HAP-1 (cell line): Measurements from ENCODE around the gene CELF2.

ENCODE experiments used
- DNase-seq, 2 experiments: peaks; one replicate each; pipeline ENCODE4 v3.0.0-alpha.2; 2016 to 2020; ENCODE audit warnings: low spot score in 2 of 2
- H3K27me3 ChIP-seq: fragments of 250-450 bp; sonication (Bioruptor Pico); 2 replicates; pipeline ENCODE4 v1.5.1; 2020; ENCODE audit warnings: low read depth, mild to moderate bottlenecking, moderate library complexity
- H3K36me3 ChIP-seq: fragments of 250-450 bp; sonication (Bioruptor Pico); replicated peaks from 2 replicates; pipeline ENCODE4 v1.5.1; 2020; ENCODE audit warnings: mild to moderate bottlenecking
- H3K4me1 ChIP-seq: fragments of 250-450 bp; sonication (Bioruptor Pico); 2 replicates; pipeline ENCODE4 v1.5.1; 2020; ENCODE audit warnings: mild to moderate bottlenecking
- H3K4me3 ChIP-seq: fragments of 250-450 bp; sonication (Bioruptor Pico); 2 replicates; pipeline ENCODE4 v1.5.1; 2020; ENCODE audit warnings: mild to moderate bottlenecking, moderate library complexity
- H3K9me3 ChIP-seq: fragments of 250-450 bp; sonication (Bioruptor Pico); 2 replicates; pipeline ENCODE4 v1.5.1; 2020; ENCODE audit warnings: mild to moderate bottlenecking, moderate library complexity
- in situ Hi-C: fragments of 300-500 bp; cut with MboI; formaldehyde crosslinking; loops from 3 replicates; pipeline ENCODE4 v1.14.3; 2020; ENCODE audit warnings: low sequenced_read_pairs, inconsistent platforms, mixed read lengths

The CELF2 gene

DNA sequence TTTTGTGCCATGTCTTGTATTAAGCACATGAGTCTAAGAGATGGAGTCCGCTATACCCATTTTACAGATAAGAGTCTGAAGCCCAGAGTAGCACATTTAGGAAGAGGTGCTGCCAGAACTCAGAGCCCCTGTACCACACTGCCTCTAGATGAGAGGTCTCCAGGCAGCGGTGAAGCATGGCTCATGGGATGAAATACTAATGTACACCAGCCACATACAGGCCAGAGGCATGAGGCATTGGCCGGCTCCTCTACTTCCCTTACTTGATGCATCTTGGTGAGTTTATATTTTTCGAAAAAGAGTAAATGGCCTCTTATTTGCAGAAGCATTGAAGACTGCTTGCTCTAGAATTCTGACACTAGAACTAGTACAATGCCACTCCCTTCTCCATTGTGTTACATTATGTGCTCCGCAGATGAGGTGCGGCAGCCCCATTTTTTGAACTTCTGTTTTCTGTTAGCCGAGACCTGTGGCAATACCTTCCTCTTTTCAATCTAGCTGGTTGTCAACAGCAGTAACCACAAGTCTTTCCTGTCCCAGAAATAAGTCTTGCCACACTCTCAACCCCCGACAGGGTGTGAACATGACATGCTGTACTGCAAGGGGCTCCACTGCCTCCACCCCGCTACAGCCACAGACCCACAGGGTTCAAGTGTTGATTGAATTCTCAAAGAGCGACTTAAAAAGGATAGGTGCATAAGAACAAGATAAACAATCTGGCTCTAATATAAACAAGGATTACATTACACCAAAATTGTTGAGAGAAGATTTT, 145.3 kb downstream of the CELF2 start:
- H3K4me3 ChIP-seq: no peak overlapping the region
- H3K27me3 ChIP-seq: no peaks in the 10 kb centered on the region
- in situ Hi-C loops: no loop called here
- peaks cover 18% of the 10 kb centered on the region for H3K4me1 ChIP-seq
- no peaks in the 10 kb centered on the region for H3K36me3 ChIP-seq
- no peak for DNase-seq
- no peaks in the 10 kb centered on the region for H3K9me3 ChIP-seq

DNA sequence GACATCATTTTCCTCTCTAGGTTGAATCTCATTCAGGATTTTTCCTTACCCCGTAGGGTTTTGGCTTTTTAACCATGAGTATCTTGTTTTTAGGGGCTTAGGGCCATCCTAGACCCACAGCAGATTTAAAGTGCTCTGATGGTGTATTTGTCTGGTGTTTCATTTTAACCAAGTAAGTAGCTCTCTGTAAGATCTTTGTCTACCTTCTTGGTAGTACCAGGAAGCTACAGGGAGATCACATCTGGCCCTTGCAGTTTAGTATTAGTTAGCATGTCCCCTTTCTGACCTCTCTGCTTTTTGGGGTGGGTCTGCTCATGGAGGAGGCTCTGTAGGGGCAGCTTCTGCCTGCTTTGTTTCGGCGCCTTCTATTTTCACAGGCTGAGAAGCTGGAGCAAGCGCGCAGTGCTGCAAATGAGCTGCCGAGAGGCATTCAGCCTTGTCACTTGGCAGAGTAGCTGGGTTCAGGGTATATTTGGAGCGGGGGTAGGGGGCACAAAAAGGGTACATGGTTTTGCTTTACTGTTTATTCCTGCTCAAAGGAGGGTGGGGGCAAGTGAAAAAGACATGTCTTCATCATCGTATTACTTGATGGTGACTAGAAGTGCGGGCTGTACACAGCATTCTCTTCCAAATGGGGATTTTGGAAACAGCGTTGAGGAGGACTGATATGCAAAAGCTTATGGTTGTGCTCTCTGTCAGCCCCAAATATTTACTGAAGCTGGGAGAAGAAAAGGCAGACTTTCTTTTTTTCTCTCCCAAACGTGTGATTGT, 146.3 kb downstream of the CELF2 start:
- H3K4me1 ChIP-seq: peaks cover 27% of the 10 kb centered on the region
- no peaks in the 10 kb centered on the region for H3K36me3 ChIP-seq
- in situ Hi-C loops: no loop called here
- H3K27me3 ChIP-seq: no peaks in the 10 kb centered on the region
- H3K9me3 ChIP-seq: no peaks in the 10 kb centered on the region
- no peak for DNase-seq
- no peak overlapping the region for H3K4me3 ChIP-seq

DNA sequence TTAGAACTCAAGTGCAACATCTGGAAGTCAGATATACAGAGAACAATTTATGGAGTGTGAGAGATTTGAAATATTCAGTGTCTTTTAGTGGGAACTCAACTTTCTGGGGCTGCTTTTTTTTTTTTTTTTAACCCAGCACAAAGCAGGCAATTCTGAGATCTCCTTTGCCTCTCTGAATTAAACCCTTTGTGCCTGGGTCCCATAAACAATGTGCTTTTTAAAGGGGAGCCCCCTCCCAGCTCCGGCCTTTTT, 146.8 kb downstream of the CELF2 start:
- no peaks in the 10 kb centered on the region for H3K27me3 ChIP-seq
- no peaks in the 10 kb centered on the region for H3K36me3 ChIP-seq
- peak overlapping the region; percentile 49 for H3K4me3 ChIP-seq
- peaks cover 27% of the 10 kb centered on the region for H3K4me1 ChIP-seq
- no peak for DNase-seq
- H3K9me3 ChIP-seq: no peaks in the 10 kb centered on the region
- in situ Hi-C loops: no loop called here

DNA sequence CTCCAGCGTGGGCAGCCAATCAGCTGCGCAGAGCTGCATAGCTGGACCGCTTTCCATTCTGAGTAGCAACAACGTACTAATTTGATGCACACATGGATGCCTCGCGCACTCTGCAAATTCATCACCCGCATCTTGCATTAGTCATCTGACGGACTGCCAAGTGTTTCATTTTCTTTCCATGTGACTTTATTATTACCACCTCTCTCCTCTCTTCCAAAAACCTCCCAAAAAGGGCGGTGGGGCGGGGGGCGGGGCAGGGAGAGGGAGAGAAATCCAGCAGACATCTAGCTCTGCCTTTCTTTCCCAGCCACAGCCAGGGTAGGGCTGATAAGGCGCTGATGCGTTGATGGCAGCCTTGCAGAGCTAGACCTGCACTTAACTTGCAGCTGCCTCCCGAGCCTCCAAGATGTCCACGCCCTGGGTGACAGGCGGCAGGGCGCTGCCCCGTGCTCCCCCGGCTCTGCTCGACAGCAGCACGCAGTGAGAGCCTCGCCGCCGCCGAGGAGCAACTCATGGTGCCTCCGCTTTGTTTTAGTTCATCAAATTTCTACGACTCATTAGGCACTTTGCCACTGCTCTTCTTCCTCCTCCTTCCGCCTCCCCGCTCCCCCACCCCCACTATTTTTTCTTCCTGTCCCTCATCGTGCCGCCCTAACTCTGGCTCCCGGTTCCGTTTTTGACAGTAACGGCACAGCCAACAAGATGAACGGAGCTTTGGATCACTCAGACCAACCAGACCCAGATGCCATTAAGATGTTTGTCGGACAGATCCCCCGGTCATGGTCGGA, 147.3 kb downstream of the CELF2 start:
- Histone ChIP-seq H3K4me3 (peak overlapping the region; percentile 49), H3K9me3 (no peaks in the 10 kb centered on the region), H3K27me3 (no peaks in the 10 kb centered on the region), H3K4me1 (peaks cover 27% of the 10 kb centered on the region), H3K36me3 (no peaks in the 10 kb centered on the region)
- in situ Hi-C loops: no loop called here
- DNase-seq: peak; percentile 57 to 65

DNA sequence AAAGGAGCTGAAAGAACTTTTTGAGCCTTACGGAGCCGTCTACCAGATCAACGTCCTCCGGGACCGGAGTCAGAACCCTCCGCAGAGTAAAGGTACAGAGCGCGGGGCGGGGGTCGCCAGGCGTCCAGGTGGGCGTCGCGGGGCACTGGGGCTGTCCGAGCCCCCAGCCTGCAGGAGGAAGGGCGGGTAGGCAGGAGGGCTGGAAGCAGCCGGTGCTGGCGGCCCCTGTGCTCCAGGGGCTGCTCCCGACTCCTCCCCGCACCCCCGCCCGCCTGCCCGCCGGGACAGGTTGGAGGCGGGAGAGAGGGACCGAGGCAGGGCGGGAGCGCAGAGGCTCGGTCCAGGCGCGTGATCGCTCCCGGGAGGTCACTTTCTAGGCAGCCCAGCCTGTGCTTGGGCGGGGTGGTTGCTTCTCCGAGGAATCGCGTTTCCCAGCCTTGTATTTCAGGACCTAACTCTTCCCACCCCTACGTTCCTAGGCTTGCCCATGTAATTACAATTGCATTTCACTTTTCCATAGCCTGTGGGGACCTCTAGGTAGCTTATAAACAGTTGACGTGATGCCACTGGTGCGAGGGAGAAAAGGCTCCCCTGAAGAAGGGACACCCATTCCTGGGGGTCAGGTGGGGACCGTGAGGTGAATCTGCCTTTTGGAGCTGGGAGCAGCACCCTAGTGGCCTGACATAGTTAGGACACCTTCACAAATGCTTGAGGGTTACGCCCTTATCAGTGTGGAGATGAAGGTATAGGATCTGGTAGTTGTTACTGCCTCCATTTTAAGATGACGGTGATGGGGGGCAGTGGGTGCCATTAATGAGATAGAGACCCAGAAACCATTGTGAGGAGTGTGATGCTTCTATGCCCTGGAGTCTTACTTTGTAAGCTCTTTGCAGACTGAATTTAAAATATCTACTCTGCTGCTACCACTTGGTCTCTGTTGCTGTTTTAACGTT, 148.2 kb downstream of the CELF2 start:
- Histone ChIP-seq H3K36me3 (no peaks in the 10 kb centered on the region), H3K4me1 (peaks cover 27% of the 10 kb centered on the region), H3K9me3 (no peaks in the 10 kb centered on the region), H3K27me3 (no peaks in the 10 kb centered on the region), H3K4me3 (peak overlapping the region; percentile 49)
- in situ Hi-C loops: no loop called here
- DNase-seq: peak; percentile 38 to 72

DNA sequence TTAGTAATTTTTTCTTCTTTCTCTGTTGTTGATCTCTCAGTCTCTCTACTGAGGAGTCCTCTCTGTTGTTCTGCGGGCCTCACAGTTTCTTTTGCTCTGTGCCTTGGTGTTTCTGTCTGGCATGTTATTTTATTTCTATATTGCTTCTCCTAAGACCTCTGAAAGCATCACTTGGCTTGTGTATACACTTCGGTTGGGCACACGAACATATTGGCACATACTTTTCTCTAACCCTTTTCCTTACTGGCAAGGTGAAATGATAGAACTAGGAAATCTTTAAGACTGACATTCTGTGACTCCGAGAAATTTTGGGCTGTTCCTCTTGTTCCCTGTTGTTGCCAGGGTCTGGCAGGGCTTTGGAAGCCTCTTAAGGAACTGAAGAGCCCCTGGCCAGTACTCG, 148.9 kb downstream of the CELF2 start:
- no peak overlapping the region for H3K4me3 ChIP-seq
- H3K9me3 ChIP-seq: no peaks in the 10 kb centered on the region
- H3K27me3 ChIP-seq: no peaks in the 10 kb centered on the region
- no peaks in the 10 kb centered on the region for H3K36me3 ChIP-seq
- in situ Hi-C loops: no loop called here
- no peak for DNase-seq
- peaks cover 27% of the 10 kb centered on the region for H3K4me1 ChIP-seq

DNA sequence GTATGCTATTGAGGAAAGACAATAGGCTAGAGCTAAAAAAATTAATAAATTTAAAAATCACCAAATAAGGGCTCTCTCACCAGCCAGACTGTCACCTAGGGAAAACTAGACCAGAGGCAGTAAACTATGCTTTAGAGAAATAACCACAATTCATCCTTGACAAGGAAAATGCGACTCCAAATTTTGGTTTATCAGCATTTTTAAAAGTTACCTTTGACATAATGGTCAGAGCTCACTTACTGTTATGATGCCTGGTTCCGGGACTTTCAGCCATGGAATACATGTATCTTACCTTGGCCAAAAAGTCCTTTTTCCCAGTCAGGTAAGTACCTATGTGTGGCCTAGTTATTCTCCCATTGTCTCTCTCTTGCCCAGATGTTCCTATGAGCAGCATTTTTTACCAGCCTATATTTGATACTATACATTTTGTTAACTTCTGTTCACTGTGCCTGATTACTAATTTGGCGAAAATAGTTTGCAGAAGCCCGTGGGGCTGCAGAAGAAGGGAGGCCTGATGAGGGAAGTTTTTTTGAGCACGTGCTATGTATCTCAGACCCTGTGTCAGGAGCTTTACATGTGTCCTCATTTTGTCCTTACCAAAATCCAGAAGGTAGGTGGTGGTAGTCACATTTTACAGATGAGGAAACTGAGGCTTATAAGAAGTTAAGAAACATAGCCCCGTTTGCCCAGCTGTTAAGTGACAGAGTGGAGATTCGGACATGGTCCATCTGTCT, 149.7 kb downstream of the CELF2 start:
- no peak for DNase-seq
- Histone ChIP-seq H3K27me3 (no peaks in the 10 kb centered on the region), H3K4me3 (no peak overlapping the region), H3K9me3 (no peaks in the 10 kb centered on the region), H3K36me3 (no peaks in the 10 kb centered on the region), H3K4me1 (peaks cover 27% of the 10 kb centered on the region)
- in situ Hi-C loops: no loop called here

DNA sequence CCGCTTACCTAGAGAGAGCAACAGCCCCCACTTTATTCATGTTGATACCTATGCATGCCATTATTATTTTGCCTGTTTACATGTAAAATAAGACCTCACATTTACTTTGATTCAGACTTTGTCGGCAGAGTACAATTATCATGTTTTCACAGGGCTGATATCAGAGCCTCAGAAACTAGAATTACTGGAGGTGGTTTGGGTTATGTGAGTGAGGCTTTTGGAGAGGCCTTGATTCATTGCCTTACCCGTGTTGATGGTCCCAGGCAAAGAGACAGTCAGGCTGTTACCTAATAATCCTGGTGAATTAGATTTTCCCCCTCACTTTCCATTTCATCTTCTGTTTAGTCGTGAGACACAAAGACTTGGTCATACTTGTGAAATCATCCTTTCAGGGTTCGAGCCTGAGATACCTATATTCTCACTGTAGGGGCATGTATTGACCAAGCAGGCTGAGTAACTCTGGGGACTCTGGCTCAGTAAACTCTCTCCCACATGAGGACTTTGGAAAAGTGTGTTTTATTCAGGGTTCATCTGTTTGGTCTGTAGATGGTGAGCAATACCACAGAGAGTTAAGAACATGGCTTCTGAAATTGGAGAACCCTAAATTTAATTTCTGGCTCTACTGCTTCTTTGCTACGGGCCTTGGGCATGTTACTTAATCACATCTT, 150.9 kb downstream of the CELF2 start:
- Histone ChIP-seq H3K4me1 (peaks cover 27% of the 10 kb centered on the region), H3K4me3 (no peak overlapping the region), H3K27me3 (no peaks in the 10 kb centered on the region), H3K36me3 (no peaks in the 10 kb centered on the region), H3K9me3 (no peaks in the 10 kb centered on the region)
- no peak for DNase-seq
- in situ Hi-C loops: no loop called here

DNA sequence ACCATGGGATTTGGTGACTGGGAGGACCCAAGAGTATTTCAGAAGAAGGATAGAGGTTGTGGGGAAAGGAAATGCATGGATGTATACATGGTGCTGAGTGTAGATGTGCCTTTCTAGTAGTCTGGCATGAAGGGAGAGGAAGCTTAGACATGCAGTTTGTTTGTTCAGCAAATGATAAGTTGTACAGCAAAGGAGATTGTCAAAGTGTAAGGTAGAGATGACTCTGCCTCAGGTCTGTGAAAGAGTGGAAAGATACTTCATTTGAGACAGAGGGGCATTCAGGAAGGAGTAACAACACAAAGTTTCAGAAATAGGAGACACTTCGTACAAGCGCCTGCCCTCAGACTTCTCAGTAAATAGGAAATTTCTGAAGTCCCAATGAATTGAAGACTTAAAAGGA, 152.3 kb downstream of the CELF2 start:
- Histone ChIP-seq H3K4me3 (no peak overlapping the region), H3K4me1 (peaks cover 19% of the 10 kb centered on the region), H3K9me3 (no peaks in the 10 kb centered on the region), H3K27me3 (no peaks in the 10 kb centered on the region), H3K36me3 (no peaks in the 10 kb centered on the region)
- no peak for DNase-seq
- in situ Hi-C loops: no loop called here

DNA sequence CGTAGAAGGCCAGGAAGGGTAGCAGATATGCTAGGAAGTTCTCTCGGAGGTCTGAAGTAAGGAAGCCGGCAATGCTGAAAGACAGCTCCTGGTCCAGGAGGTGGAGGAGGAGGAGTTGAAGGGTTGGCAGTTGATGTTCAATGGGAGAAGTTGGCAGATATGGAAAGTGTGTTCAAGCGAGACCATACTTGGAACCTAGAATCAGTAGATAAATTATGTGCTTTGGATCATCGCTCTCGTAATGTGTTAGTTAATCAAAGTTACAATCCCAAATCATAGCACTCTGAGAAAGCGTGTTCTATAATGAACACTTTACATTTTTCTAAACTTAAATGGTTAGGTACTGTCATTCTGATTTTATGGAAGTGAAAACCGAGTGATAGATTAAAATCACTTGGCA, 152.9 kb downstream of the CELF2 start:
- Histone ChIP-seq H3K27me3 (no peaks in the 10 kb centered on the region), H3K4me1 (peaks cover 19% of the 10 kb centered on the region), H3K36me3 (no peaks in the 10 kb centered on the region), H3K9me3 (no peaks in the 10 kb centered on the region), H3K4me3 (no peak overlapping the region)
- in situ Hi-C loops: no loop called here
- no peak for DNase-seq

DNA sequence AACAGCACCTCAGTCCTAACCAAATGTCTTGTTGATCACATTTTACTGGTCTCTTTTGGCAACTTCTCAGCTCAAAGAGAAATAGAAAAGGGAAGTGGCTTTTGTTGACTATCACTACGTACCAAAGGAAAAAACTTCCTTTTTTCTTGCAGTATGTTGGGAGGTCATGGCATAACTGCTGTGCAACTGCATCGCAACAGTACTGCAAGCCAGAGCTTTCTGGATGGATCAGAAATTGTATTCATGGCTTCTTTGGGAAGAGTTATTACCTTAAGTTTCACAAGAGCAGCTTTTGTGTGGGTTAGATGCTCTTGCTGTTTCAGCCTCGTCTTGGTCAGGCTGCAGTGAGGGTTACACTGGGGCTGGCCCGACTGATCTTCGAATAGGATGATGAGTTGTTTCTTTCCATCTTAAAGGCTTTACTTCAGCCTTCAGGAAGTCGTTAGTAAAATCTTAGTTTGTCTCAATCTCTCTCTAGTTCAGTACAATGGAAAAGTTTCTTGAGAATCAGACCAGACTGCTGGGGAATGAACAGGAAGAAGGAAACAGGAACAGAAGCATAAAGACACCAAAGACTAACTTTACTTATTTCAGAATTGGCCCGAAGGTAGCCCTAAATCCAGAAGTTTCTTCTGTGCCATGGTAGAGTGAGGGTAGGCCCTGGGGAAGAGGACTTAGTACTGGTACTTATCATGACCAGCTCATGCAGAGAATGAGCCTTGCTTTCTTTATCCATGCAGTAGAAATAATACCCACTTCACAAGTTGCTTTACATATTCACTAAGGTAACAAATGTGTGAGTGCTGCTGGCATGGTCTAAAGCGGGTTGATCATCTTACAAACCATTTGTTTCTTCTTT, 153.6 kb downstream of the CELF2 start:
- in situ Hi-C loops: no loop called here
- no peak for DNase-seq
- peaks cover 18% of the 10 kb centered on the region for H3K4me1 ChIP-seq
- no peak overlapping the region for H3K4me3 ChIP-seq
- no peaks in the 10 kb centered on the region for H3K9me3 ChIP-seq
- H3K36me3 ChIP-seq: no peaks in the 10 kb centered on the region
- no peaks in the 10 kb centered on the region for H3K27me3 ChIP-seq

DNA sequence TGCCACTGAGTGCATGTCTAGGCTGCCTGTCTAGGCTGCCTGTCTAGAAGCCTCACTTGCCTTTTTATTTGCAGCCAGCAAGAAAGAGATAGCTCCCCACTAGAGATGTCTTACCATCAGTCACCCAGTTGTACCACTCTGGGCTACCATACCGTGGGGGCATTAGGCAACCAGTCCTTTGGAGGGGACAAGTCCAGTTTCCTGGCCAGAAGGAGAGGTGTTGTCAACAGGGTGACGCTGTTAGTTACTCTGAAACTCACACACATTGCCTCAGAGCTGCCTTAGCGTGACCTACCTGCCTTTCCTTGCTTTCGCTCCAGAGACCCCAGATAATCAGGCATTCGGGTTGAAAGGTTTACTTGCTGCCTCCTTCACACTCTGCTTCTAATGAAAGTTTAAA, 155.4 kb downstream of the CELF2 start:
- no peaks in the 10 kb centered on the region for H3K9me3 ChIP-seq
- no peak for DNase-seq
- H3K4me1 ChIP-seq: peaks cover 9% of the 10 kb centered on the region
- H3K27me3 ChIP-seq: no peaks in the 10 kb centered on the region
- no peak overlapping the region for H3K4me3 ChIP-seq
- in situ Hi-C loops: no loop called here
- H3K36me3 ChIP-seq: no peaks in the 10 kb centered on the region
